K562 (cell line): ENCODE results near the gene IQCN. TPM values are rescaled to one million over a fixed set of nuclear protein-coding genes. Genes with fewer than 3 reads are reported as not detected.

Experiments used
- ARID3B ChIP-seq: fragments of 250-450 bp; sonication (Bioruptor Pico); IDR thresholded peaks from 2 replicates; pipeline ENCODE4 v1.4.0; 2020; ENCODE audit warnings: borderline replicate concordance
- ARNT ChIP-seq, 2 experiments: fragments of 450-650 bp; IDR thresholded peaks; 2 replicates each; pipeline ENCODE4 v1.6.1; 2016; ENCODE audit warnings: mild to moderate bottlenecking in 1 of 2
- BCLAF1 ChIP-seq, 2 experiments: fragments of 450-650 bp in 1 of 2; IDR thresholded peaks; 2 replicates each; pipeline ENCODE4 v1.6.1; 2011 to 2017; ENCODE audit warnings: low read depth in 2 of 2, antibody characterized with exemption in 1 of 2, borderline replicate concordance in 1 of 2, low read length in 1 of 2, mild to moderate bottlenecking in 1 of 2, mixed read lengths in 1 of 2; ENCODE audit not compliant: control insufficient read depth in 1 of 2
- BRCA1 ChIP-seq, 2 experiments: fragments of 450-650 bp in 1 of 2; sonication (generic) in 1 of 2; formaldehyde crosslinking in 1 of 2; IDR thresholded peaks; 2 replicates each; pipeline versions ENCODE4 v1.5.0 to v1.6.1; 2017 to 2020; ENCODE audit warnings: mild to moderate bottlenecking in 1 of 2, missing genetic modification reagents in 1 of 2
- CBX8 ChIP-seq: fragments of 200-600 bp; sonication (generic); IDR thresholded peaks from 2 replicates; pipeline ENCODE4 v1.6.1; 2012; ENCODE audit warnings: borderline replicate concordance, mixed run types, low read depth, mild to moderate bottlenecking, moderate library complexity, mixed read lengths, low read length, control low read depth, inconsistent platforms; ENCODE audit not compliant: poor library complexity, severe bottlenecking; ENCODE audit errors: extremely low read depth
- CTBP1 ChIP-seq: fragments of 450-650 bp; IDR thresholded peaks from 2 replicates; pipeline ENCODE4 v1.6.1; 2016; ENCODE audit warnings: borderline replicate concordance
- FOXA1 ChIP-seq: fragments of 450-650 bp; IDR thresholded peaks from 2 replicates; pipeline ENCODE4 v1.6.1; 2016; ENCODE audit warnings: mild to moderate bottlenecking, borderline replicate concordance
- FOXM1 ChIP-seq, 2 experiments: fragments of 450-650 bp in 1 of 2; sonication (generic) in 1 of 2; formaldehyde crosslinking in 1 of 2; IDR thresholded peaks; 2 replicates each; pipeline versions ENCODE4 v1.6.1 to v1.9.0; 2017 to 2022; ENCODE audit warnings: low read depth in 2 of 2, mild to moderate bottlenecking in 2 of 2, missing genetic modification reagents in 1 of 2, moderate library complexity in 1 of 2
- KDM4B ChIP-seq, 2 experiments: fragments of 450-650 bp in 1 of 2; sonication (generic) in 1 of 2; IDR thresholded peaks; 2 replicates each; pipeline ENCODE4 v1.6.1; 2016 to 2017; ENCODE audit warnings: borderline replicate concordance in 2 of 2, antibody characterized with exemption in 1 of 2, low read depth in 1 of 2, mild to moderate bottlenecking in 1 of 2
- MEF2D ChIP-seq: conservative IDR thresholded peaks from 2 replicates; pipeline ENCODE4 v1.6.1; 2016; ENCODE audit warnings: low read depth, missing genetic modification characterization, missing compliant biosample characterization
- POLR2A ChIP-seq: fragments of 450-650 bp; conservative IDR thresholded peaks from 2 replicates; pipeline ENCODE4 v1.6.1; 2016
- PURB ChIP-seq: sonication (generic); formaldehyde crosslinking; IDR thresholded peaks from 2 replicates; pipeline ENCODE4 v1.9.0; 2021; ENCODE audit warnings: low read depth, mild to moderate bottlenecking, missing genetic modification reagents
- RBM15 ChIP-seq: fragments of 200-400 bp; formaldehyde crosslinking; IDR thresholded peaks from 2 replicates; pipeline ENCODE4 v1.6.1; 2018; ENCODE audit warnings: mild to moderate bottlenecking, low read length, moderate library complexity; ENCODE audit not compliant: insufficient read depth
- RFX1 ChIP-seq: fragments of 450-650 bp; IDR thresholded peaks from 2 replicates; pipeline ENCODE4 v1.6.1; 2016; ENCODE audit warnings: mild to moderate bottlenecking, moderate library complexity
- RNF2 ChIP-seq: sonication (generic); IDR thresholded peaks from 2 replicates; pipeline ENCODE4 v1.6.1; 2016
- SNAPC5 ChIP-seq: fragments of 250-450 bp; sonication (Bioruptor Pico); IDR thresholded peaks from 2 replicates; pipeline ENCODE4 v1.8.0; 2021; ENCODE audit warnings: moderate library complexity, mild to moderate bottlenecking, inconsistent platforms
- SUPT5H ChIP-seq: fragments of 450-650 bp; IDR thresholded peaks from 2 replicates; pipeline ENCODE4 v1.6.1; 2016
- USF1 ChIP-seq: sonication (generic); formaldehyde crosslinking; IDR thresholded peaks from 2 replicates; pipeline ENCODE4 v1.9.0; 2022; ENCODE audit warnings: mild to moderate bottlenecking, missing genetic modification reagents
- ZBTB17 ChIP-seq: fragments of 450-650 bp; formaldehyde crosslinking; IDR thresholded peaks from 2 replicates; pipeline ENCODE4 v1.4.0; 2020; ENCODE audit warnings: mild to moderate bottlenecking
- ZNF431 ChIP-seq: sonication (generic); formaldehyde crosslinking; IDR thresholded peaks from 2 replicates; pipeline ENCODE4 v1.8.0; 2022; ENCODE audit warnings: mild to moderate bottlenecking, missing genetic modification reagents
- ZNF57 ChIP-seq: fragments of 450-650 bp; formaldehyde crosslinking; IDR thresholded peaks from 2 replicates; pipeline ENCODE4 v1.4.0; 2020; ENCODE audit warnings: mild to moderate bottlenecking, moderate library complexity
- ZNF707 ChIP-seq: fragments of 250-450 bp; sonication (Bioruptor Pico); conservative IDR thresholded peaks from 2 replicates; pipeline ENCODE4 v1.8.0; 2022; ENCODE audit warnings: inconsistent platforms, mild to moderate bottlenecking, moderate library complexity
- polyA plus RNA-seq, 8 experiments: library from polyadenylated mRNA; depleted of rRNA in 4 of 8; stranded (reverse) in 5 of 8; unstranded in 3 of 8; fragments of >200 nt; fragmentation: Nextera tagmentation in 2 of 8; fragmentation: Illumina TruSeq in 1 of 8; extraction: Ambion mirVana in 2 of 8; extraction: Trizol in 1 of 8; gene quantifications; 2 replicates each; pipeline versions ENCODE4 v1.2.1 to v1.2.3, GENCODE V29; 2011 to 2014; ENCODE audit warnings: inconsistent platforms in 1 of 8, missing spikeins in 1 of 8
- total RNA-seq, 7 experiments: library from RNA; depleted of rRNA in 6 of 7; stranded (reverse); fragments of >200 nt in 6 of 7; fragmentation: Illumina TruSeq in 2 of 7; extraction: Trizol in 2 of 7; gene quantifications; 2 replicates each; pipeline versions ENCODE4 v1.2.1 to v1.2.3, GENCODE V29; 2011 to 2021; ENCODE audit warnings: low replicate concordance in 1 of 7

The IQCN gene
- total and polyA plus RNA-seq, 9 of the 15 experiments (the other 6 are each of a cell fraction or from before 2014, with no cell fraction given) = 0.01 to 0.07 (median 0.04) TPM; not detected in 3

GRCh38 chr19:18322759-18323460, 48.7 kb upstream of the IQCN start, which contains the start of gene LSM4 (continued):
- no peak for TF ChIP-seq USF1 (CRISPR knock-in tag)
- TF ChIP-seq ARID3B (CRISPR knock-in tag) = no peak
- no peak; the same call in 1 of the 2 replicates for TF ChIP-seq RNF2
- no peak for TF ChIP-seq MEF2D (tag)
- no peak; the same call in 1 of the 2 replicates for TF ChIP-seq ZNF431 (CRISPR knock-in tag)
- TF ChIP-seq ARNT (IDR thresholded peaks at IDR 0.05) = no peak
- TF ChIP-seq PURB (CRISPR knock-in tag) = no peak
- TF ChIP-seq BCLAF1 (IDR thresholded peaks at IDR 0.05; ENCODE audit: borderline replicate concordance in 1 of 2, control insufficient read depth in 1 of 2, low read depth in 2 of 2, low read length in 1 of 2) = no peak
- TF ChIP-seq RBM15 = no peak
- TF ChIP-seq KDM4B (IDR thresholded peaks at IDR 0.05; ENCODE audit: borderline replicate concordance in 2 of 2, low read depth in 1 of 2) = no peak
- no peak for TF ChIP-seq FOXA1
- no peak for TF ChIP-seq CBX8
- TF ChIP-seq ZNF57 (CRISPR knock-in tag) = 0 out of 2 replicates have a peak, but pooled peaks have one; percentile 47
- no peak for TF ChIP-seq FOXM1 (IDR thresholded peaks at IDR 0.05; ENCODE audit: low read depth)
- no peak for TF ChIP-seq FOXM1 (CRISPR knock-in tag; IDR thresholded peaks at IDR 0.05; ENCODE audit: low read depth)
- peak; percentile 91 for TF ChIP-seq POLR2A
- peak; percentile 96 for TF ChIP-seq CTBP1
- no peak for TF ChIP-seq SNAPC5 (CRISPR knock-in tag)
- no peak; the same call in 1 of the 2 replicates for TF ChIP-seq RFX1
- peak; percentile 81 for TF ChIP-seq SUPT5H
- no peak for TF ChIP-seq BRCA1 (IDR thresholded peaks at IDR 0.05)
- TF ChIP-seq BRCA1 (CRISPR knock-in tag; IDR thresholded peaks at IDR 0.05) = no peak
- TF ChIP-seq ZBTB17 = no peak
- TF ChIP-seq ZNF707 (CRISPR knock-in tag) = no peak
